Measurements from ENCODE around the gene RGSL1. TPM values are rescaled to one million over a fixed set of nuclear protein-coding genes. Genes with fewer than 3 reads are reported as not detected.
A peak's percentile ranks its signal among the peaks of the same experiment; 100 is the strongest.

RGSL1 gene
- total RNA-seq, 1 experiment from 2014 or later, result 0.02 TPM

DNA sequence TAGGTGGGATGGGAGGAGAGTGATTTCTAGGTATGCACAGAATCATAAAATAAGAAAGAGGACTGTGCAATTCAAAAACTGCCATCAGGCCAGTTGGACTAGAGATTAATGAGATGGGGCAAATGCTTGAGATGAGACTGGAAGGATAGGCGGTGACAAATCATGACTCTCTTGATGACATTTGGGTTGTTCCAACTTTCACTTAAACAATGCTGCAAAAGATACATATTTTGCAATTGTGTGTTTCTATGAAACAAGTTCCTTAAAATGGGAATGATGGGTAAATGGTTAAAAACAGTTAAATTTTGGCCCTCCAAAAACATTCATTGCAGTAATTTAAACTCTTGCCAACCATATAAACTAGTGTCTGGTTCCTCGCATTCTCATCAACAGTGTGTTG lies 84.0 kb downstream of the RGSL1 start:
- no peak for DNase-seq (ENCODE audit: low read depth)

DNA sequence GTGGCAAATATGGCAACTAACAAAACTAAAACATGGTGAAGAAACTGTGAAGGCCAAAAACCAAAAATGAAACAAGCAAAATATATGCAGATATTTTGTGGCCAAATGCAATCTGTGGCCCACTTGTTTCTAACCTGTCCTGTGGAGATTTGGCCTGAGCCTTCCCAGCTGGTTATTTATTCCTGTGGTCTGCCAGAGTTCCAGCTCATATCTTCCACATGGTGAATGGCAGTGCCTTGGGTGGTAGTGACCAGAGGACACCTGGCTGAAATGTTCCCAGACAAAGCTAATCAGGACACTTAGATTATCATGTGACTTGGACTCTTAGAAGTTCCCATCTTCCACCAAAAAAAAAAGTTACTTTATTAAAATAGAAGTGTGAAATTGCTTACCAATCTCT lies 99.4 kb downstream of the RGSL1 start:
- DNase-seq (ENCODE audit: low read depth), result no peak

DNA sequence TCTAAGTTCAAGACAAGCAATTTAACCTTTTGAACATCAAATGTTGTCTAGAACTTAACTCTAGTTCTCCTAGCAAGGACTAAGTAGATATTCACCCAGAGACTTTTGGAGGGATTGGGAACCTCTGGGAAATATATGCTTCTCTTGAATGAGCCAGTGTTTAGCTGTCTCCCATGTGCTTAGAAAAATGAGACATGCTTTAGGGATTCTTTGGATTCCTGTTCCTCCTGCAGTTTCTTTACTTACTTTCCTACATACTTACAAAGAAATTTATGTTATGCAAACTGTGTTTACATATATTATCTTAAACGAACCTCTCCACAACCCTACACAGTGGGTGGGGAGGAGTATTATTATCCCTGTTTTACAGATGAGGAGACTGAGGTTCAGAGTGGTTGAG lies 99.9 kb downstream of the RGSL1 start:
- no peak for DNase-seq (ENCODE audit: low read depth)

DNA sequence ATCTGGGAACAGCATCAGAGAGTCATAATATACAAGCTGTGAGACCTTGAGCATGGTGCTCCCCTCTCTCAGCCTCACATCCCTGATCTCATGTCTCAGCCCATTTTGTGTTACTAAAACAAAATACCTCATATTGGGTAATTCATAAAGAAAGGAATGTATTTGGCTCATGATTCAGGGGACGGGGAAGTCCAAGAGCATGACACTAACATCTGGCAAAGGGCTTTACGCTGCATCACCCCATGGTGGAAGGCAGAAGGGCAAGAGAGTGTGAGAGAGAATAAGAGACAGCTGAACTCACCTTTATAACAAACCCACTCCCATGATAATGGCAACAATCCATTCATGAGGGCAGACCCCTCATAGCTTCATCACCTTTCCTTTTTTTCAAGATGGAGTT lies 102.6 kb downstream of the RGSL1 start:
- no peak for DNase-seq (ENCODE audit: low read depth)

DNA sequence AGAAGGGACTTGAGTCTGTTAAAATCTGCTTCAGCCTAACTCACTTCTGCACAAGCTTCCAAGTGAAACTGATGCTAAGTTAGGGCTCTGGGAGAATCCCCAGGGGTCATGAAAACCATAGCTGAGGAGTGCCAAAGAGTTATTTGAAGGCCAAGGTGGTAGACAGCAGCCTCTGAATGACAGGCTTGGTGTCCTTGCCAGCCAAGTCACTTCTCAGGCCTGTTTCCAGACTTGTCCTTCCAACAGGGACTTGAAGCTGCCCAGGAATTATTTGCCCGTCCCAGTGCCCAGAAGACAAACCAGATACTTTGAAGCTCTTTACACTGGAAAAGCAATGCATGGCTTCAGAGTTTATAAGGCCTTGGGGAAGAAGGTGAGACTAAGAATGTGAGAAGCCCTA lies 105.5 kb downstream of the RGSL1 start:
- no peak for DNase-seq (ENCODE audit: low read depth)

DNA sequence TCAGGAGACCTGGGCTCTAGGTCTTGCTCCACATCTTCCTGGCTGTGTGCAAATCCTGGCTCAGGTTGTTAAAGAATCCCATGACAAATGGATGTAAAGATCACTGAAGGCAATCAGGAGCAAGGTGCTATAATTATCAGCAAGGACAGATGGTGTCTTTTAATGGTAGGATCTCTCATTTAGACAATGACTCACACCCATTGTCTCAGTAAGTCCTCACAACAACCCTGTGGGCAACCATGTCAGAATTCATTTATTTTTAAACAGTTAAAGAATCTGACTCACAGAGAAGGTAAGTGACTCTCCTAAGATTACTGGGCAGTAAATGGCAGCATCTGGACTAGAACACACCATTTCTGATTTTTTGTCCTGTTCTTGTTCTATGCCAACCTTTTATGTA lies 106.3 kb downstream of the RGSL1 start:
- peak; percentile 36 for DNase-seq (ENCODE audit: low read depth)

DNA sequence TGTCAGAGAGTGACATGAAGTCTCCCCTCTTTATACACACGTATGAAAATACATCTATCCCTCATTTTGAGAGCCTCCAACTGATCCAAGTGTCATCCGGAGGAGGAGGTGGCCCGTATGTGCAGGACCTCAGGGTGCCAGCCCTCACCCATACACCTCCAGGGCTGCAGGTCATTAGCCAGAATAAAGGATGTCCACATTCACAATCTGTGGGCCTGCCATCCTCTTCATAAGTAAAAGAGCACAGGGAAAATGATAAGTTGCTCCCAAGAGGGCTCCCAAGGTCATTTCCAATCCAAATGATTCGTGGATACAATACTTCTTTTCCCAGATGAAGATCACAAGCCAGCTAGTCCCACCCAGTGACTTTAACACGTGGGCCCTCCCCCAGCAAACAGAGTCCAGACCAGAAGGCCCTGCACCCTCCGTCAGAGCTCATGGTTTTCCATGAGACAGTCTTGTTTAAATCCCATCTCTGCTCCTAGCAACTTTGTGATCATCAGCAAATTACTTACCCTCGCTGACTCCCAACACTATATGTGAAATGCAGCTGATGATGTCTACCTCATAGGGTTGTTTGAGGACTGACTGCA lies 110.5 kb downstream of the RGSL1 start:
- no peak for DNase-seq (ENCODE audit: low read depth)

DNA sequence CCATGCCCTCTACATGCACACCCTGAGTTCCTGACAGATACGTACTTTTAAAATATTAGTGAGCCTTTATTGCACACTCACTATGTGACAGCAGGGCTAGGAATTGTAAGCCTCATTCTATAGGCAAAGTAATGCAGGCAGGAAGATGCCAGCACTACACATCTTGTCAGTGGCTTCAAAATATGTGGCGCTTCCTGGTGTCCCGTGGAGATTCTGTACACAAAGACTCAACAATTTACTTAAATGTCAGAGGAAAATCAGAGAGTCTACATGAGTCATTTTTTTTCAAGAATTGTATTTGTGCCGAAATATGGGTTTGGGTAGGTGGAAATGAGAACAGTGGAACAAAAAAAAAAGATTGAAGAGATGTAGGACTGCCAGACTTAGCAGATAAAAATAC lies 111.5 kb downstream of the RGSL1 start:
- DNase-seq (ENCODE audit: low read depth), result peak; percentile 18

DNA sequence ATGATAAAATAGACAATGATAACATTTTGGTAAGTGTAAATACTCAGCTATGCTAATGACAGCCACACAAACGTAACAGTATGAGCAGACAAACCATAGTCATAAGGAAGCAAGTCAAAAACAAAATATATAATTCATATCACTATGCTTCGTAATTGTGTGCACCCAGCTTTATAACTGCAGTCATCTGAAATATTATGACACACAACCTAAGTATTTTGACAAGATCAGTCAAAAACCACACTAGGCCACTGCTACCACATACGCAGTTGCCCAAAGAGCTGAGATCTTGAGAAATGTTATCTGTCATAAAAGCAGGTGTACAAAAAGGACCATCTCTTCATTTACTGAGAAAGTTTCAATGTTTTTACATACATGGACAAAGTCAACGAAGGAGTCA lies 113.1 kb downstream of the RGSL1 start:
- DNase-seq (ENCODE audit: low read depth), result no peak

DNA sequence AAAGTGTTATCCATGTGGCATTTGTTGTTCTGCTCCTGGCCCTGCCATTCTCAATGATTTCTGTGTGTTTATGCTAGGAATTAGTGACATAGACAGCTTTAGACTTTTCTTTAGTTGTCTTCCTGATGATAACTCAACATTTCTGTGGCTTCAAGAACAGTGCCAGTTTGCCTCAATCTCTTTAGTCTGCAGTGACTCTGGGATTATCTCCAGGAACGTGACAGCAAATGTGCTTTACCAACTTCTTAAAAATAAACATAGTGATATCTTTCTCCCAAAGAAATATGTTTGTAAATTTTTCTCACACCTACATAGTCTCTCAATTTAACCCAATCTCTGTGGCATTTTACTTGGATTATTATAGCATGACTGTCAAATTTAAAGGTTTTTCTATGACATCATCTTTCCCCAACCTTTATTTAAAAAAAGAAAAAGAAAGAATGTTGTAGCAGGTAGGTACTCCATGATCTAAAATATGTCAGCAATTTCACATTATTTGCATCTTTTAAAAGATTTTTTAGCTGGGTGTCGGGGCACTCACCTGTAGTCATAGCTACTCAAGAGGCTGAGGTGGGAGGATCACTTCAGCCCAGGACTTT lies 114.6 kb downstream of the RGSL1 start:
- no peak for DNase-seq (ENCODE audit: low read depth)

DNA sequence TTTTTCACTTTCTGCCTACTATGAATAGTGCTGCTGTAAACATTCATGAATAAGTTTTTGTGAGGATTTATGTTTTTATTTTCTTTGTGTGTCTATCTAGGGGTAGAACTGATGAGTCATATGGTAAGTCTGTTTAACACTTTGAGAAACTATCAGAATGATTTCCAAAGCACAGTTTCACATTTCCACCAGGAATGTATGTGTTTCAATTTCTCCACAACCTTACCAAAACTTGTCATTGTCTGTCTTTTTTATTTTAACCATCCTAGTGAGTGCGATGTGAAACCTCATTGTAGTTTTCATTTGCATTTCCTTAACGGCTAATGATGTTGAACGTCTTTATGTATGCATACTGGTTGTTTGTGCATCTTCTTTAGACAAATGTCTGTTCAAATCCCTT lies 115.6 kb downstream of the RGSL1 start:
- DNase-seq (ENCODE audit: low read depth), result no peak

DNA sequence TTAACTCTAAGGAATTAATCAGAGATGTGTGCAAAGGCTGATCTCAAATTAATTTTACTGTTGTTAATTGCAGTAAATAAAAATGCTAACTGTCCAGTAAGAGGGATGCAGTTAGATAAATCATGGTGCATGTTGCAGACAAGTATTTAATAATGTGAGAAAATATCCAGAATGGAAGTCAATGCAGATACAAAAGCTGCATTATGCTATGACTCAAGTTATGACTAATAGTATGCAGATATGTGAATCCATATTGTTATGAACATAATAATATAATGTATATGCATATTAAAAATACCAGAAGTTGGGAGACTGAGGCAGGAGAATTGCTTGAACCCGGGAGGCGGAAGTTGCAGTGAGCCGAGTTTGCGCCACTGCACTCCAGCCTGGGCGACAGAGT lies 117.7 kb downstream of the RGSL1 start:
- DNase-seq (ENCODE audit: low read depth), result no peak

DNA sequence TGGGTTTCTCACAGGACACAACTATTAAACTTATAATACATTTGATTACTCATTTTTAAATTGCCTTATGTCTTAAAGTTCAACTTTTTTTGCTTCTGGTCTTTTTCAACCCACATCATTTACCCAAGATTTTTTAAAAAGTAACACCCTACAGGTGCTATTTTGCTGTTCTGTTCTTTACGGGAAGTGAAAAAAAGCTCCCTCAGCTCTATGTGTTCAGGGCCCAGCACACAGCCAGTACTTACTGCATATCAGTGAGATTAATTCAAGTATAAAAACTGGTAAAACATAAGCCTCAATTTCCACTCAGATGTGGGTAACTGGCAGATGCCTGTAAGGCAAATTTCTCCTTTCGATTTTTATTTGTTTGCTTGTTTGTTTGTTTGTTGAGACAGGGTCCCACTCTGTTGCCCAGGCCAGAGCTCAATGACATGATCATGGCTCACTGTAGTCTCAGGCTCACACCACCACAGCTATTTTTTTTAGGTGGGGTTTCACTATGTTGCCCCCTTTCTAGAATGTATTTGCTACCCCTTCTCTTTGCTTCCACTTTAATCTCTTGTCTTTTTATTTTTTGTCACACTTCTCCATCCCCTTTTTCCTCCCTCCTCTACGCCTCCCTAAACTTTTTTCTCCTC lies 118.8 kb downstream of the RGSL1 start:
- no peak for DNase-seq (ENCODE audit: low read depth)

DNA sequence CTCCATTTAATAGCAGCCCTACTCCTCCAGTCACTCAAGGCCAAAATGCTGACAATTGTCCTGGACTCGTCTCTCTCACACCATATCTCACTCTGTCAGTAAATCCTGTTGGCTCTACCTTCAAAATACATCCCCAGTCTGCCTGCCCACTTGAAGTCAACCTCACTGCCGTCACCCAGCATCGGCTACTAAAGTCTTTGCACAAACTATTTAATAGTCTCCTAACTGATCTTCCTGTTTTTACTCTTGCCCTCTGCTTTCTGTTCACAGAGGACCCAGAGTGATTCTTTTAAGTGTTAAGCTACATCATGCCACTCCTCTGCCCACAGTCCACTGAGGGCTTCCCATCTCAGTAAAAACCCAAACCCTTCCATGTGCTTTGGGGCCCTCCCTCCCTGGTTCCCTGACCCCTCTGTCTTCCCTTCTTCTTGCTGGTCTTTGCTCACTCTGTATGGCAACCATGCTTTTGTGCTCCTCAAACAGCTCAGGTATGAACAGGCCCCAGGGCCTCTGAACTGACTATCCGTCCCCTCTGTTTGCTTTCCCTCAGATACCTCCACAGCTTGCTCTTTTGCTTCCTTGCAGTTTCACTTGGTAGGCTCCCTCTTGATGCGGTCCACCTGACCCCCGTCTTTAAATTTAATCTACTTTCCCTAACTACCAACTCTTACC lies 120.1 kb downstream of the RGSL1 start:
- DNase-seq (ENCODE audit: low read depth), result no peak

DNA sequence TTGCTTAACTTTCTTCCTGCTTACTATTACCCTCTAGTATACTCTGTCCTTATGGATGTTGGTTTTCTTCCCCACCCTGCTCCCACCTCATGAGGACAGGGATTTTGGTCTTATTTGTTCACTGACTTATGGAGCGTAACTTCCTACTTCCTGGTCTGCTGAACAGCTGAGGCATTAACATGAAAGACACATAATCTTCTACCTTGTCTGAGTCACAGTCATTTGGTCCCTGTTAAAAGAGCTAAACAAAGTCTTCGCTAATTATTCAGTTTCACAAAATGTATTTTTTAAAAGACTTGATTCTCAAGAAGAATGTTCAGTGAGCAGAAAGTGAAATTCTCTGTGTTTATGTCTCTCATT lies 120.6 kb downstream of the RGSL1 start:
- DNase-seq (ENCODE audit: low read depth), result no peak

DNA sequence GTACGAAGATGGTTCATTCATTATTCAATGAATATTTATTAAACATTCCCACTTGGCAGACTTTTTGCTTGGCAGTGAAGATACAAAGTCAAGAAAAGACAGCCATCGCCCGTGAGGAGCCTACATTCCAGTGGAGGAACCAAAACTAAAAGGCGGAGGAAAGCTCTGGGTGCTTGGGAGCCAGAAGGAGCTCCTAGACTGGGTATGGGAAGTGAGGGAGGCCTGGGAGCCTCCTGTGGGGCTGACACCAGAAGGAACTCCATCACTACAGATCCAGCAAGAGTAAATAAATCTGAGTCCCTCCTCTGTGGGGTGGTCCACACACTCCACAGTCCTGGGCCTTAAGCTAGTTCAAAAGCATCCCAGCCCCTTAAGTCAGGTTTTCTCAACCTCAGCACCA lies 124.2 kb downstream of the RGSL1 start:
- no peak for DNase-seq (ENCODE audit: low read depth)

DNA sequence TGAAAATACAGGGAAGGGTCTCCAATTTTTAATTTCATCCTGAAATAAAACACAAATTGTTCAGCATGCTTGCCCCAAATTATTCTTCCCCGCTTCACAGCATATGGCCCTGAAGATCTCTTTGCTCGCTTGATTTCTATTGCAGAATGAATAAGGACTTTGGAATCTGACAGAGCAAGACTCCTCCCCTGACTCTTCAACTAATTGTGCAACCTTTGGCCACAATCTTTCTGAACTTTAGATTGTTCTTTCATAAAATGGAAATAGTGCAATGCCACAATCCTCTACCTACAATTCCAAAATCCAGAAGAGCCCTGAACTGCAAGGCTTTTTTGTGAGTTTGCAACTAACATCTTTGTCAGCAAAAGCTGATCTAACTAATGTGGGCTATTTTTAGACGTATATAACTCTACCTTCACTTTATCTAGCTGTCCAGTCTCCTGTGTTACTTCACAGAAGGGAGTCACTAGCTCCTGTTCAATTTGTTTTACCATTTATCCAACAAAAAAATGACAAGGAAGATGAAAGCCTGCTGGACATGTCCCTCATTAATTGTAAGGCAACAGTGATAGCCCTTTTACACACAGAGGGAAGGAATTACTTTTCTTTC lies 125.7 kb downstream of the RGSL1 start:
- peak; percentile 41 for DNase-seq (ENCODE audit: low read depth)

DNA sequence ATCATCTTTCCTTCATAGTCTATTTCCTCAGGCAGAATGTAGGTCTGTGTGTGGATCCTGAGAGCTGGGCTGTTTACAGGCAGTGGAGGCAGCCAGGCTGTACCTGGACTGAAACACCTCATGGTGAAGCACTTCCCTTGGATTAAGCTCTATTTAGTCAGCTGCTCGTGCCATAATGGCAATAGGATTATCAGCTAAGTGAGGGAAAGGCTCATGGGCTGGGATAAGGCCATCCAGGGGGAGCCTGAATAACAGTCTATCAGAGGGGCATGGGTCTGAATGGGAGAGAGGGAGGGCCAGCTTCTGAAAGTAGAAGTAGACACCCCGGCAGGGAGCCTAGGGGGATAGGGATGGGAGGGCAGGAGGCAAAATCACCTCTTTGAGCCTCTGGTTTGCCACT lies 130.8 kb downstream of the RGSL1 start:
- no peak for DNase-seq (ENCODE audit: low read depth)

DNA sequence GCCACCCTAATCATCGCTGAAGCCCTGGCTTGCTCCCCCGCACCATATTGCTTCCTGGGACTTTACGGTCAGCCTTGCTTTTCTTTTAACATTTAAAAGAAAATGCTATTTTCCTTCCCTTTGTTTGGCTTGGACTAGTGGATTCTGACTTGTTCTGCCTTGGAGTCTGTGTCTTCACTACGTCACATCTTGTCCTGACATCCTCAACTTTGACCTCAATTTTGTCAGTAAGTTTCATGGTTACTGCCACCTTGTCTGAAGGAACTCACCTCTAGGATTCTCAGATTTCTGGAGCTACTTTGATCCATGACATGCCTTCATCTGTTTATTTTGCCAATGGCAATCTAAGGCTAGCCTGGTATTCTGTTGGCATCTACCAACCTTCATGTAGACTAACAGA lies 134.8 kb downstream of the RGSL1 start:
- no peak for DNase-seq (ENCODE audit: low read depth)

DNA sequence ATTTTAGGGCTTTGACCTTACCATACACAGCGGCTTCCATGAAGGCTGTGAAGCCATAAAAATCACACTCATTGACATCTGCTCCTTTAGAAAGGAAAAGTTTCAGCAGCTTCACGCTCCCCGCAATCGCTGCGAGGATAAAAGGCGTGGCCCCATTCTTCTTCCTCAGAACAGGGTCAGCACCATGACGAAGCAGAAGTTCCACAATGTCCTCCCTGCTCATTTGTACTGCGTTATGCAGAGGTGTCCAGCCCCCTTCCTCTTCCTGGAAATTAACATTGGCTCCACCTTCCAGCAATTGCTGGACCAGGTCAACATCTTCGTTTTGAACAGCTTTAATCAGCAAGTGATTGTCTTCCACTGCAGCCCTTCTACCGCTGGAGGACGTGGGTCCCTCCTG lies 136.4 kb downstream of the RGSL1 start:
- DNase-seq (ENCODE audit: low read depth), result no peak

DNA sequence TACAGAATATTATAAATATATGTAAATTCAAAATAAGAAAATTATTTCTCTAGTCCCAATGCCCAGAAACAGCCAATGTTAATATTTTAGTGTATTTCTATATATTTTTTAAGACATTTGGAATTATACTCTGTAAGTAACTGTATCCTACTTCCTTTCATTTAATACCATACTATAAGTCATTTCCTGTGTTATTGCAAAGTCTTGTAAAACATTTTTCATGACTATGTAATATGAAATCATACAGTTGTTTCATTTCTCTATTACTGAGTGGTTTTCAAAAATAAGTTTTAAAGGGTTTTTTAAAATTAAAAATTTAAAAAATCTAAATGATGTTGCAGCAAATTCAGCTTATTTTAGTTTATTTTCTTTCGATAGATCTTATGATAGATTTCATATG lies 137.1 kb downstream of the RGSL1 start:
- DNase-seq (ENCODE audit: low read depth), result no peak

All from HT1080 (cell line).